Activated gamma-delta T cell treated with Interleukin-2 at 50 U/mL for 16 hours (primary cell): Measurements from ENCODE around the gene TMEM154.

ENCODE experiments used
- DNase-seq: peaks from one replicate; pipeline ENCODE4 v3.0.0-alpha.2; 2020

TMEM154 gene

GRCh38 chr4:152693871-152694270 lies 14.1 kb upstream of the TMEM154 start:
- DNase-seq = no peak

GRCh38 chr4:152691761-152692160 lies 12.0 kb upstream of the TMEM154 start:
- no peak for DNase-seq

- DNase-seq = no peak
Measured at GRCh38 chr4:152690706-152691651, 11.2 kb upstream of the TMEM154 start.

- no peak for DNase-seq
Measured at GRCh38 chr4:152689615-152690501, 10.1 kb upstream of the TMEM154 start.

GRCh38 chr4:152687974-152688599 lies 8.3 kb upstream of the TMEM154 start:
- DNase-seq = no peak

GRCh38 chr4:152686452-152687013 lies 6.7 kb upstream of the TMEM154 start:
- no peak for DNase-seq

- DNase-seq = no peak
Measured at GRCh38 chr4:152684587-152684986, 4.8 kb upstream of the TMEM154 start.

- no peak for DNase-seq
Measured at GRCh38 chr4:152684007-152684406, 4.2 kb upstream of the TMEM154 start.

- DNase-seq = no peak
Measured at GRCh38 chr4:152682143-152682941, 2.5 kb upstream of the TMEM154 start.

- DNase-seq = no peak
Measured at GRCh38 chr4:152680988-152681603, 1.3 kb upstream of the TMEM154 start.

GRCh38 chr4:152678841-152679240 lies 956 bp downstream of the TMEM154 start:
- no peak for DNase-seq

GRCh38 chr4:152677117-152677516 lies 2.7 kb downstream of the TMEM154 start:
- no peak for DNase-seq

- no peak for DNase-seq
Measured at GRCh38 chr4:152676052-152676854, 3.5 kb downstream of the TMEM154 start.

GRCh38 chr4:152674359-152674758 lies 5.4 kb downstream of the TMEM154 start:
- no peak for DNase-seq

- no peak for DNase-seq
Measured at GRCh38 chr4:152673489-152673888, 6.3 kb downstream of the TMEM154 start.

- DNase-seq = no peak
Measured at GRCh38 chr4:152672206-152673092, 7.3 kb downstream of the TMEM154 start.

GRCh38 chr4:152668338-152668964 lies 11.3 kb downstream of the TMEM154 start:
- DNase-seq = no peak

GRCh38 chr4:152667781-152668180 lies 12.0 kb downstream of the TMEM154 start:
- DNase-seq = no peak

GRCh38 chr4:152666946-152667345 lies 12.9 kb downstream of the TMEM154 start:
- no peak for DNase-seq
